ENCODE results near the gene DHX35. TPM values are rescaled to one million over a fixed set of nuclear protein-coding genes. Genes with fewer than 3 reads are reported as not detected.

DHX35 gene
- total and polyA plus RNA-seq, 4 donors = 13.6 to 14.8 (median 14.2) TPM

GRCh38 chr20:38968090-38968489 is 5.9 kb downstream of the DHX35 start:
- 52% methylated on average over 5 of the region's 6 CpGs for WGBS (ENCODE audit: insufficient coverage)
- Histone ChIP-seq H3K27ac (ENCODE audit: low read depth, low read length) (no peak overlapping the region), H3K4me1 (ENCODE audit: control insufficient read depth, insufficient read depth, low read length) (peaks cover 3% of the 10 kb centered on the region), H3K36me3 (ENCODE audit: control insufficient read depth, insufficient read depth, low read length) (peaks cover 3% of the 10 kb centered on the region), H3K4me3 (ENCODE audit: low read depth, low read length) (no peak overlapping the region), H3K27me3 (ENCODE audit: control insufficient read depth, insufficient read depth, low read length) (no peaks in the 10 kb centered on the region), H3K9me3 (ENCODE audit: control insufficient read depth, insufficient read depth, low read length) (no peaks in the 10 kb centered on the region)
- DNase-seq (ENCODE audit: low read depth in 4 of 6, low spot score in 6 of 6) = peak in 2 of 6 donors; percentile 12 to 72

GRCh38 chr20:38969708-38970107 is 7.6 kb downstream of the DHX35 start:
- no peaks in the 10 kb centered on the region for H3K27me3 ChIP-seq (ENCODE audit: control insufficient read depth, insufficient read depth, low read length)
- 100% methylated on average over 2 of the region's 4 CpGs for WGBS (ENCODE audit: insufficient coverage)
- no peak overlapping the region for H3K27ac ChIP-seq (ENCODE audit: low read depth, low read length)
- no peak overlapping the region for H3K4me3 ChIP-seq (ENCODE audit: low read depth, low read length)
- H3K9me3 ChIP-seq (ENCODE audit: control insufficient read depth, insufficient read depth, low read length) = no peaks in the 10 kb centered on the region
- DNase-seq (ENCODE audit: low read depth in 4 of 6, low spot score in 6 of 6) = no peak
- H3K4me1 ChIP-seq (ENCODE audit: control insufficient read depth, insufficient read depth, low read length) = peaks cover 3% of the 10 kb centered on the region
- peaks cover 3% of the 10 kb centered on the region for H3K36me3 ChIP-seq (ENCODE audit: control insufficient read depth, insufficient read depth, low read length)

GRCh38 chr20:38970302-38970701 is 8.2 kb downstream of the DHX35 start:
- DNase-seq (ENCODE audit: low read depth in 4 of 6, low spot score in 6 of 6) = no peak
- no CpG with 5 or more reads among the region's 1 CpG for WGBS (ENCODE audit: insufficient coverage)

GRCh38 chr20:38973107-38973506 is 11.0 kb downstream of the DHX35 start:
- Histone ChIP-seq H3K9me3 (ENCODE audit: control insufficient read depth, insufficient read depth, low read length) (no peaks in the 10 kb centered on the region), H3K4me3 (ENCODE audit: low read depth, low read length) (no peak overlapping the region), H3K4me1 (ENCODE audit: control insufficient read depth, insufficient read depth, low read length) (peaks cover 3% of the 10 kb centered on the region), H3K36me3 (ENCODE audit: control insufficient read depth, insufficient read depth, low read length) (peaks cover 3% of the 10 kb centered on the region), H3K27ac (ENCODE audit: low read depth, low read length) (no peak overlapping the region), H3K27me3 (ENCODE audit: control insufficient read depth, insufficient read depth, low read length) (no peaks in the 10 kb centered on the region)
- DNase-seq (ENCODE audit: low read depth in 4 of 6, low spot score in 6 of 6) = no peak

More at GRCh38 chr20:38970302-38970701, 8.2 kb downstream of the DHX35 start:
- H3K9me3 ChIP-seq (ENCODE audit: control insufficient read depth, insufficient read depth, low read length) = no peaks in the 10 kb centered on the region
- no peak overlapping the region for H3K27ac ChIP-seq (ENCODE audit: low read depth, low read length)
- H3K27me3 ChIP-seq (ENCODE audit: control insufficient read depth, insufficient read depth, low read length) = no peaks in the 10 kb centered on the region
- H3K4me1 ChIP-seq (ENCODE audit: control insufficient read depth, insufficient read depth, low read length) = peaks cover 3% of the 10 kb centered on the region
- H3K4me3 ChIP-seq (ENCODE audit: low read depth, low read length) = no peak overlapping the region
- H3K36me3 ChIP-seq (ENCODE audit: control insufficient read depth, insufficient read depth, low read length) = peaks cover 3% of the 10 kb centered on the region

- H3K4me3 ChIP-seq (ENCODE audit: low read depth, low read length) = no peak overlapping the region
- 39% methylated on average over 3 of the region's 5 CpGs for WGBS (ENCODE audit: insufficient coverage)
- DNase-seq (ENCODE audit: low read depth in 4 of 6, low spot score in 6 of 6) = peak in 4 of 6 donors; percentile 4 to 51 (median 30)
- H3K36me3 ChIP-seq (ENCODE audit: control insufficient read depth, insufficient read depth, low read length) = peaks cover 3% of the 10 kb centered on the region
- no peaks in the 10 kb centered on the region for H3K27me3 ChIP-seq (ENCODE audit: control insufficient read depth, insufficient read depth, low read length)
- H3K27ac ChIP-seq (ENCODE audit: low read depth, low read length) = no peak overlapping the region
- H3K4me1 ChIP-seq (ENCODE audit: control insufficient read depth, insufficient read depth, low read length) = peaks cover under 1% of the 10 kb centered on the region
- no peaks in the 10 kb centered on the region for H3K9me3 ChIP-seq (ENCODE audit: control insufficient read depth, insufficient read depth, low read length)
Measured at GRCh38 chr20:38973645-38974044, 11.5 kb downstream of the DHX35 start.

GRCh38 chr20:38975539-38976120 is 13.5 kb downstream of the DHX35 start:
- Histone ChIP-seq H3K27me3 (ENCODE audit: control insufficient read depth, insufficient read depth, low read length) (no peaks in the 10 kb centered on the region), H3K9me3 (ENCODE audit: control insufficient read depth, insufficient read depth, low read length) (no peaks in the 10 kb centered on the region), H3K27ac (ENCODE audit: low read depth, low read length) (no peak overlapping the region), H3K4me1 (ENCODE audit: control insufficient read depth, insufficient read depth, low read length) (no peaks in the 10 kb centered on the region), H3K36me3 (ENCODE audit: control insufficient read depth, insufficient read depth, low read length) (no peaks in the 10 kb centered on the region), H3K4me3 (ENCODE audit: low read depth, low read length) (no peak overlapping the region)
- DNase-seq (ENCODE audit: low read depth in 4 of 6, low spot score in 6 of 6) = no peak
- 83% methylated on average over 1 of the region's 2 CpGs for WGBS (ENCODE audit: insufficient coverage)

GRCh38 chr20:38979434-38979833 is 17.3 kb downstream of the DHX35 start:
- Histone ChIP-seq H3K27me3 (ENCODE audit: control insufficient read depth, insufficient read depth, low read length) (no peaks in the 10 kb centered on the region), H3K4me1 (ENCODE audit: control insufficient read depth, insufficient read depth, low read length) (no peaks in the 10 kb centered on the region), H3K36me3 (ENCODE audit: control insufficient read depth, insufficient read depth, low read length) (peaks cover 4% of the 10 kb centered on the region), H3K4me3 (ENCODE audit: low read depth, low read length) (no peak overlapping the region), H3K27ac (ENCODE audit: low read depth, low read length) (no peak overlapping the region), H3K9me3 (ENCODE audit: control insufficient read depth, insufficient read depth, low read length) (no peaks in the 10 kb centered on the region)
- no peak for DNase-seq (ENCODE audit: low read depth in 4 of 6, low spot score in 6 of 6)
- WGBS (ENCODE audit: insufficient coverage) = no CpG with 5 or more reads among the region's 2 CpGs

GRCh38 chr20:38979842-38980241 is 17.7 kb downstream of the DHX35 start:
- H3K4me1 ChIP-seq (ENCODE audit: control insufficient read depth, insufficient read depth, low read length) = no peaks in the 10 kb centered on the region
- no peaks in the 10 kb centered on the region for H3K27me3 ChIP-seq (ENCODE audit: control insufficient read depth, insufficient read depth, low read length)
- WGBS (ENCODE audit: insufficient coverage) = no CpG with 5 or more reads among the region's 3 CpGs
- no peak for DNase-seq (ENCODE audit: low read depth in 4 of 6, low spot score in 6 of 6)
- H3K36me3 ChIP-seq (ENCODE audit: control insufficient read depth, insufficient read depth, low read length) = peaks cover 4% of the 10 kb centered on the region
- H3K27ac ChIP-seq (ENCODE audit: low read depth, low read length) = no peak overlapping the region
- H3K4me3 ChIP-seq (ENCODE audit: low read depth, low read length) = no peak overlapping the region
- no peaks in the 10 kb centered on the region for H3K9me3 ChIP-seq (ENCODE audit: control insufficient read depth, insufficient read depth, low read length)

GRCh38 chr20:38982291-38982690 is 20.1 kb downstream of the DHX35 start:
- Histone ChIP-seq H3K4me1 (ENCODE audit: control insufficient read depth, insufficient read depth, low read length) (no peaks in the 10 kb centered on the region), H3K27ac (ENCODE audit: low read depth, low read length) (no peak overlapping the region), H3K36me3 (ENCODE audit: control insufficient read depth, insufficient read depth, low read length) (peaks cover 4% of the 10 kb centered on the region), H3K4me3 (ENCODE audit: low read depth, low read length) (no peak overlapping the region), H3K9me3 (ENCODE audit: control insufficient read depth, insufficient read depth, low read length) (no peaks in the 10 kb centered on the region), H3K27me3 (ENCODE audit: control insufficient read depth, insufficient read depth, low read length) (no peaks in the 10 kb centered on the region)
- DNase-seq (ENCODE audit: low read depth in 4 of 6, low spot score in 6 of 6) = no peak
- WGBS (ENCODE audit: insufficient coverage) = 40% methylated on average over 1 of the region's 1 CpG

- 80% methylated on average over 2 of the region's 4 CpGs for WGBS (ENCODE audit: insufficient coverage)
- DNase-seq (ENCODE audit: low read depth in 4 of 6, low spot score in 6 of 6) = no peak
- peaks cover 11% of the 10 kb centered on the region for H3K36me3 ChIP-seq (ENCODE audit: control insufficient read depth, insufficient read depth, low read length)
- H3K27me3 ChIP-seq (ENCODE audit: control insufficient read depth, insufficient read depth, low read length) = no peaks in the 10 kb centered on the region
- no peaks in the 10 kb centered on the region for H3K9me3 ChIP-seq (ENCODE audit: control insufficient read depth, insufficient read depth, low read length)
- H3K4me1 ChIP-seq (ENCODE audit: control insufficient read depth, insufficient read depth, low read length) = no peaks in the 10 kb centered on the region
- no peak overlapping the region for H3K27ac ChIP-seq (ENCODE audit: low read depth, low read length)
- no peak overlapping the region for H3K4me3 ChIP-seq (ENCODE audit: low read depth, low read length)
Measured at GRCh38 chr20:38985060-38985459, 22.9 kb downstream of the DHX35 start.

All from spinal cord (tissue), 10 donors.